GM12872 (cell line): ENCODE results near the gene IFRD2.

ENCODE experiments used
- TF ChIP-seq, protein P1 (sequence below): IDR thresholded peaks from 3 replicates; pipeline ENCODE4 v1.5.1; 2011; ENCODE audit warnings: low read depth, mild to moderate bottlenecking, low read length, moderate library complexity; ENCODE audit not compliant: insufficient read depth

IFRD2 gene

DNA sequence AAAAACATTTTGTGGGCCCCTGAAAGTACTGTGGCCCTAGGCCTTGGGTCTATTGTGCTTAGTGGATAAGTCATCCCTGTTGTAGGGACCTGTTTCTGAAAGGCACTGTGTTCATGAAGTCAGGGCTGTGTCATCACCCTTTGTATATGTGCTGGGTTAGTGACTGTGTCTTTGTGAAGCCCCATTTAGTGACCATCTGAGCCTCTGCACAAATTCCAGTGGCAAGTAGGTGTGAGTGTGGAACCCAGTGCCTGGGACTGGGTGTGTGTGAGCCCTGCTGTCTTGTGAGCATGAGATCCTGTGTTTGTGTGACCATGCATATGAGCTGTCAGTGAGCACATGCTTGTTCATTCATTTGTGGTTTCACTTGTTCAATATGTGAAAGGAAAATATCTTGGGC, 12.4 kb upstream of the IFRD2 start:
- TF ChIP-seq, protein P1, sequence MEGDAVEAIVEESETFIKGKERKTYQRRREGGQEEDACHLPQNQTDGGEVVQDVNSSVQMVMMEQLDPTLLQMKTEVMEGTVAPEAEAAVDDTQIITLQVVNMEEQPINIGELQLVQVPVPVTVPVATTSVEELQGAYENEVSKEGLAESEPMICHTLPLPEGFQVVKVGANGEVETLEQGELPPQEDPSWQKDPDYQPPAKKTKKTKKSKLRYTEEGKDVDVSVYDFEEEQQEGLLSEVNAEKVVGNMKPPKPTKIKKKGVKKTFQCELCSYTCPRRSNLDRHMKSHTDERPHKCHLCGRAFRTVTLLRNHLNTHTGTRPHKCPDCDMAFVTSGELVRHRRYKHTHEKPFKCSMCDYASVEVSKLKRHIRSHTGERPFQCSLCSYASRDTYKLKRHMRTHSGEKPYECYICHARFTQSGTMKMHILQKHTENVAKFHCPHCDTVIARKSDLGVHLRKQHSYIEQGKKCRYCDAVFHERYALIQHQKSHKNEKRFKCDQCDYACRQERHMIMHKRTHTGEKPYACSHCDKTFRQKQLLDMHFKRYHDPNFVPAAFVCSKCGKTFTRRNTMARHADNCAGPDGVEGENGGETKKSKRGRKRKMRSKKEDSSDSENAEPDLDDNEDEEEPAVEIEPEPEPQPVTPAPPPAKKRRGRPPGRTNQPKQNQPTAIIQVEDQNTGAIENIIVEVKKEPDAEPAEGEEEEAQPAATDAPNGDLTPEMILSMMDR = no peak

DNA sequence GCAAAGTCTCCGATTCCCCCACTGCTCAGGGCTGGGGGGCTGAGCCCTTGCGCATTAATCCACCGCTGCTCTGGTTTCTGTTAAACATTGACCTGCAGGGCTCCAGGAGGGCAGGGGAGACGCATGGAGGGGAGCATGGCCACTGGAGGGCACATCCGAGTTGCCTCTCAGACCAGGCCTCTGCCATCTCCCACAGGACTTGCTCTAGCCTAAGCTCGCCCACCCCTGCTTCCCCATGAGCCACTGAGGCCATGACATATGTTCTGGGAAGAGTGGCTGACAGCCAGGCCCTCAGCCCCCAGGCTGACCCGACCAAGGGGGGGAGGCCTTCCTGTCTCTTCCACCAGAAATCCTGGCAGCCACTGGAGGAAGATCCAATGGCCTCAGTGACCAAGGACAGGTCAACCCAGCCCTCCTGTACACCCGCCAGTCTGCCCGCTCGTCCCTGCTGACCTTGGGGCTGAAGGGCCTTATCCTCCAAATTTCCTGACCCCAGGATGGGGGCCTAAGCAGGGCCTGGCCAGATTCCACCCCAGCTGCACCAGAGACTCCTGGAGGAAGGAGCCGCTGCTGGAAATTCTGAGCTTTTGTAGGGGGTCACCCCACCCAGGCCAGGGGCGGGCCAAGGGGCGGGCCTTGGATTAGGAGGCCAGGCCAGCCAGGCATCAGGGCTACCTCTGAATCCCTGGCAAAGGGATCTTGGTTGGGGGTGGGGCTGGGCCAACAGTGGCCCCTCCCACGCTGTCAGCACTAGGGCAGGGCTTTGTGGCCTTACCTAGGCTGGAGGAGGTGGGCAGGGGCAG, 11.0 kb upstream of the IFRD2 start, which contains the start of gene HYAL1:
HYAL1 (minus strand) TSS at position 562 of the 803 bp plus-strand sequence. CDS start 618 bp downstream, outside the sequence.
- TF ChIP-seq, protein P1 = no peak

- TF ChIP-seq, protein P1 = no peak
Observed at GRCh38 chr3:50302095-50303012, 10.1 kb upstream of the IFRD2 start.

DNA sequence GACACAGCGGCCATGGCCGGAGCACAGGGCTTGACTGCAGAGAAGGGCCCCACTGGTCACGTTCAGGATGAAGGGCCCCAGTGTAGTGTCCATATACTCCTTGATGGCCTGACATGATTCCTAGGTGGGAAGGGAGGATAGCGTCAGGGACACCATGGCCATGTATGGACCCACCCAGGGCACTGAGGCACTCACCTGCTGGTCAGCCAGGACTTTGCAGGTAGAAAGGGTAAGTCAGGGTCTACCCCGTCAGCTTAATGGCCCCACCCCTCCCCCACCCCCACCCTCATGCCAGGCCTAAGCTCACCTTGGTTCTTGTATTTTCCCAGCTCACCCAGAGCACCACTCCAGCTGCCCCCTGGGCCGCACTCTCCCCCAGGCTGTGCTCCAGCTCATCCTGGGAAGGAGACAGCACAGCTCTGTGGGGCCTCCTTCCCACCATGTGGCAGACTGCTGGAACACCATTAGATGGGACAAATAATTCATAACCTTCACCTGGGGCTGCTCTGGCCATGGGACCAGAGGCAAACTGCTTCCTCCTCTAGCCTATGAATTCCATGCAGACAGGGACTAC, 8.5 kb upstream of the IFRD2 start:
- TF ChIP-seq, protein P1 = no peak

DNA sequence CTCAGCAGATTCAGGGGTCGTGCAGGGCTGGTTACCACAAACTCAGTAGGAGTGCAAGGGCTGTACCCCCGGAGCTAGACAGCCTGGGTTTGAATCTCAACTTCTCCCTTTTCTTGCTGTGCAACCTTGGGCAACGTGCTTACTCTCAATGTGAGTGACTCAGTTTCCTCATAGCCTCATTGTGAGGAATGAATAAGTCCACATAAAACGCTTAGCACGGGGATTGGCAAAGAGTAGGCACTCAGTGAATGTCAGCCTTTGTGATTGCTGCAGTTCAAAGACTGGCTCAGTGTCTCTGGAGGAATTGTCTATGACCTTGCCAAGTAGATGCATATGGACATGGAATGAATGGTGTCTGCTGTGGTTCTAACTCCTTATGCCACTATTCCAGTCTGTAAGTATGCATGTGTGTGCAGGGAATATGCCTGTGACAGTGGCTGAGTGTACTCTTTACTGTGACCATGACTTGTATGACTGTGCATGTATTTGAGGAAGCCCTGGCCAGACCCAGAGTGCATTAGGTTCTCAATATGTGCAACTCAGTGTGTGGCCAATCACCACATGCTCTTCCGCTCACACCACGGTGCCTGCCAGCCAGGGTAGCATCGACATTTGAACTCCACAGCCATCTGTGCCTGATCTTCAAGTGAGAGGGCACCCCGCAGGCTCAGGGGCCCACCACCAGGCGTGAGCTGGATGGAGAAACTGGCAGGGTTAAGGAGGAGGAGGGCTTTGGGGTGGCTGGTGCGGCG, 7.9 kb upstream of the IFRD2 start:
- TF ChIP-seq, protein P1 = no peak

DNA sequence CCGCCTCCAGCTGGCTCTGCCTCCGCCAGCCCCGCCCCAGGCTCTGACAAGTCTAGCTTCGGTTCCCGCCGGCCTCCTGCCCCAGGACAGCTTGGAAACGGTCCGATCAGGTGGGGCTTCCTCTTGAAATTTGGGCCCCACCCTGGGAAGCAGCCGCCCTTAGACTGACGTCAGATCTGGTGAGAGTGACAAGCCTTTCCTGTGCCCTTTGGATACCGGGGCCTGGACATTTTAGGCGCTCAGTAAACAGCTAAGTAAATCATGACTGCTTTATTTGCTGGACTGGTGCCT, 7.4 kb upstream of the IFRD2 start:
- TF ChIP-seq, protein P1 = no peak
